A549 (cell line): ENCODE measurements around the gene NLGN2. TPM values are rescaled to one million over a fixed set of nuclear protein-coding genes. Genes with fewer than 3 reads are reported as not detected.

Experiments used
- ATAC-seq, 2 experiments: fragments of 200-7000 bp in 1 of 2; fragments of >200 bp in 1 of 2; cut with Nextera tagmentation in 1 of 2; cut with Tn5 transposase in 1 of 2; 3 replicates each; pipeline versions ENCODE4 v1.8.0 to v1.9.1; 2018 to 2020; ENCODE audit warnings: mild to moderate bottlenecking in 1 of 2, moderate library complexity in 1 of 2
- CTCF ChIA-PET: fragments of 300-600 bp; sonication (Branson Sonifier 250); formaldehyde crosslinking; extraction: SDS; loops from one replicate; lab custom pipeline; 2021; ENCODE audit warnings: antibody characterized with exemption, inconsistent platforms; lab: Yijun Ruan, JAX
- POLR2A ChIA-PET: fragments of 350-600 bp; formaldehyde crosslinking; extraction: SDS; loops from one replicate; lab custom pipeline; 2021; ENCODE audit warnings: antibody characterized with exemption, inconsistent platforms; lab: Yijun Ruan, JAX
- DNase-seq, 2 experiments: peaks; one replicate each; pipeline versions ENCODE4 v3.0.0 to v3.0.0-alpha.2; 2011 to 2016; ENCODE audit warnings: low read depth in 1 of 2, low spot score in 1 of 2
- FAIRE-seq: peaks from 2 replicates; lab custom pipeline; 2011; peaks lifted over from hg19 to GRCh38; lab: Jason Lieb, UNC
- H3K27ac ChIP-seq, 2 experiments: fragments of >200 bp; sonication (Bioruptor Twin); formaldehyde crosslinking; 3 replicates each; pipeline ENCODE4 v1.5.1; 2016 to 2017
- H3K4me1 ChIP-seq: fragments of >200 bp; sonication (Bioruptor Twin); formaldehyde crosslinking; 3 replicates; pipeline ENCODE4 v1.6.1; 2016
- H3K4me2 ChIP-seq: fragments of >200 bp; sonication (Bioruptor Twin); formaldehyde crosslinking; 3 replicates; pipeline ENCODE4 v1.6.1; 2016
- H3K4me3 ChIP-seq: fragments of >200 bp; sonication (Bioruptor Twin); formaldehyde crosslinking; 3 replicates; pipeline ENCODE4 v1.5.1; 2016
- H3K9me3 ChIP-seq: fragments of >200 bp; sonication (Bioruptor Twin); formaldehyde crosslinking; 3 replicates; pipeline ENCODE4 v1.6.1; 2016
- BHLHE40 ChIP-seq: IDR thresholded peaks from 2 replicates; pipeline ENCODE4 v1.6.1; 2012; ENCODE audit warnings: low read depth, low read length, inconsistent platforms
- CBX8 ChIP-seq: fragments of 200-600 bp; sonication (generic); IDR thresholded peaks from 2 replicates; pipeline ENCODE4 v1.6.1; 2016
- CEBPB ChIP-seq, 2 experiments: fragments of >200 bp in 1 of 2; sonication (Bioruptor Twin) in 1 of 2; formaldehyde crosslinking in 1 of 2; IDR thresholded peaks; 2 replicates each; pipeline ENCODE4 v1.6.1; 2012 to 2016
- CHD4 ChIP-seq: fragments of 200-600 bp; sonication (generic); IDR thresholded peaks from 2 replicates; pipeline ENCODE4 v1.6.1; 2016; ENCODE audit warnings: antibody characterized with exemption, mild to moderate bottlenecking, borderline replicate concordance
- EHF ChIP-seq: fragments of 250-450 bp; sonication (Bioruptor Pico); IDR thresholded peaks from 2 replicates; pipeline ENCODE4 v1.5.0; 2020; ENCODE audit warnings: mild to moderate bottlenecking
- ESRRA ChIP-seq: fragments of 150-350 bp; IDR thresholded peaks from 2 replicates; pipeline ENCODE4 v1.6.1; 2014; ENCODE audit warnings: mild to moderate bottlenecking, low read length, borderline replicate concordance
- FOXS1 ChIP-seq: fragments of 250-450 bp; sonication (Bioruptor Pico); IDR thresholded peaks from 2 replicates; pipeline ENCODE4 v1.5.0; 2020; ENCODE audit warnings: mild to moderate bottlenecking, moderate library complexity
- HDAC2 ChIP-seq: fragments of 200-600 bp; sonication (generic); IDR thresholded peaks from 2 replicates; pipeline ENCODE4 v1.6.1; 2016
- HOXB13 ChIP-seq: fragments of 250-450 bp; sonication (Bioruptor Pico); IDR thresholded peaks from 2 replicates; pipeline ENCODE4 v1.5.0; 2020; ENCODE audit warnings: low read depth, mild to moderate bottlenecking, moderate library complexity
- JUNB ChIP-seq: fragments of >200 bp; sonication (Bioruptor Twin); formaldehyde crosslinking; IDR thresholded peaks from 2 replicates; pipeline ENCODE4 v1.6.1; 2016
- MAZ ChIP-seq: fragments of 150-350 bp; IDR thresholded peaks from 2 replicates; pipeline ENCODE4 v1.6.1; 2014; ENCODE audit warnings: antibody characterized with exemption, low read depth, low read length, borderline replicate concordance
- NPAS2 ChIP-seq: fragments of 250-450 bp; sonication (Bioruptor Pico); IDR thresholded peaks from 2 replicates; pipeline ENCODE4 v1.8.0; 2022; ENCODE audit warnings: mild to moderate bottlenecking, moderate library complexity, borderline replicate concordance
- PHF8 ChIP-seq: fragments of 200-600 bp; sonication (generic); IDR thresholded peaks from 2 replicates; pipeline ENCODE4 v1.6.1; 2016; ENCODE audit warnings: low read depth, mild to moderate bottlenecking, antibody characterized with exemption, moderate library complexity, borderline replicate concordance
- POLR2A ChIP-seq: IDR thresholded peaks from 2 replicates; pipeline ENCODE4 v1.6.1; 2012; ENCODE audit warnings: mild to moderate bottlenecking, low read length
- ZSCAN20 ChIP-seq: fragments of 250-450 bp; sonication (Bioruptor Pico); IDR thresholded peaks from 2 replicates; pipeline ENCODE4 v1.8.0; 2022; ENCODE audit warnings: mild to moderate bottlenecking, moderate library complexity
- WGBS: methylation state at CpG from one replicate; pipeline ENCODE4 v1.1.6; 2017; ENCODE audit errors: missing lambda C conversion rate; 5-methylcytosine and 5-hydroxymethylcytosine counted together
- polyA plus RNA-seq, 4 experiments: library from polyadenylated mRNA; depleted of rRNA in 3 of 4; stranded (reverse); fragments of >200 nt; fragmentation: RNase III in 1 of 4; extraction: RNeasy Plus Mini Kit Qiagen cat#74134 plus additional on column Dnase treatment in 1 of 4; gene quantifications; 2 replicates in 3 of 4; 3 replicates in 1 of 4; pipeline ENCODE4 v1.2.3, GENCODE V29; 2011 to 2017
- TF ChIP-seq, protein P1 (sequence below): fragments of 200-600 bp; sonication (generic); IDR thresholded peaks from 2 replicates; pipeline ENCODE4 v1.6.1; 2016; ENCODE audit warnings: antibody characterized with exemption, mild to moderate bottlenecking, moderate library complexity
- TF ChIP-seq, protein P2 (sequence below): fragments of >200 bp; sonication (Bioruptor Twin); formaldehyde crosslinking; IDR thresholded peaks from 3 replicates; pipeline ENCODE4 v1.5.1; 2016
- TF ChIP-seq, protein P3 (sequence below): fragments of 450-650 bp; IDR thresholded peaks from 2 replicates; pipeline ENCODE4 v1.6.1; 2014; ENCODE audit warnings: antibody characterized with exemption

Gene NLGN2
- polyA plus RNA-seq, 2 of the 4 experiments (the other 2 are of a cell fraction): 4.1 to 27.5 TPM

- TF ChIP-seq, protein P1, sequence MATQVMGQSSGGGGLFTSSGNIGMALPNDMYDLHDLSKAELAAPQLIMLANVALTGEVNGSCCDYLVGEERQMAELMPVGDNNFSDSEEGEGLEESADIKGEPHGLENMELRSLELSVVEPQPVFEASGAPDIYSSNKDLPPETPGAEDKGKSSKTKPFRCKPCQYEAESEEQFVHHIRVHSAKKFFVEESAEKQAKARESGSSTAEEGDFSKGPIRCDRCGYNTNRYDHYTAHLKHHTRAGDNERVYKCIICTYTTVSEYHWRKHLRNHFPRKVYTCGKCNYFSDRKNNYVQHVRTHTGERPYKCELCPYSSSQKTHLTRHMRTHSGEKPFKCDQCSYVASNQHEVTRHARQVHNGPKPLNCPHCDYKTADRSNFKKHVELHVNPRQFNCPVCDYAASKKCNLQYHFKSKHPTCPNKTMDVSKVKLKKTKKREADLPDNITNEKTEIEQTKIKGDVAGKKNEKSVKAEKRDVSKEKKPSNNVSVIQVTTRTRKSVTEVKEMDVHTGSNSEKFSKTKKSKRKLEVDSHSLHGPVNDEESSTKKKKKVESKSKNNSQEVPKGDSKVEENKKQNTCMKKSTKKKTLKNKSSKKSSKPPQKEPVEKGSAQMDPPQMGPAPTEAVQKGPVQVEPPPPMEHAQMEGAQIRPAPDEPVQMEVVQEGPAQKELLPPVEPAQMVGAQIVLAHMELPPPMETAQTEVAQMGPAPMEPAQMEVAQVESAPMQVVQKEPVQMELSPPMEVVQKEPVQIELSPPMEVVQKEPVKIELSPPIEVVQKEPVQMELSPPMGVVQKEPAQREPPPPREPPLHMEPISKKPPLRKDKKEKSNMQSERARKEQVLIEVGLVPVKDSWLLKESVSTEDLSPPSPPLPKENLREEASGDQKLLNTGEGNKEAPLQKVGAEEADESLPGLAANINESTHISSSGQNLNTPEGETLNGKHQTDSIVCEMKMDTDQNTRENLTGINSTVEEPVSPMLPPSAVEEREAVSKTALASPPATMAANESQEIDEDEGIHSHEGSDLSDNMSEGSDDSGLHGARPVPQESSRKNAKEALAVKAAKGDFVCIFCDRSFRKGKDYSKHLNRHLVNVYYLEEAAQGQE: no peak
- no peak for TF ChIP-seq NPAS2
Observed at GRCh38 chr17:7404737-7405349, 2.8 kb upstream of the NLGN2 start (continued).

DNA sequence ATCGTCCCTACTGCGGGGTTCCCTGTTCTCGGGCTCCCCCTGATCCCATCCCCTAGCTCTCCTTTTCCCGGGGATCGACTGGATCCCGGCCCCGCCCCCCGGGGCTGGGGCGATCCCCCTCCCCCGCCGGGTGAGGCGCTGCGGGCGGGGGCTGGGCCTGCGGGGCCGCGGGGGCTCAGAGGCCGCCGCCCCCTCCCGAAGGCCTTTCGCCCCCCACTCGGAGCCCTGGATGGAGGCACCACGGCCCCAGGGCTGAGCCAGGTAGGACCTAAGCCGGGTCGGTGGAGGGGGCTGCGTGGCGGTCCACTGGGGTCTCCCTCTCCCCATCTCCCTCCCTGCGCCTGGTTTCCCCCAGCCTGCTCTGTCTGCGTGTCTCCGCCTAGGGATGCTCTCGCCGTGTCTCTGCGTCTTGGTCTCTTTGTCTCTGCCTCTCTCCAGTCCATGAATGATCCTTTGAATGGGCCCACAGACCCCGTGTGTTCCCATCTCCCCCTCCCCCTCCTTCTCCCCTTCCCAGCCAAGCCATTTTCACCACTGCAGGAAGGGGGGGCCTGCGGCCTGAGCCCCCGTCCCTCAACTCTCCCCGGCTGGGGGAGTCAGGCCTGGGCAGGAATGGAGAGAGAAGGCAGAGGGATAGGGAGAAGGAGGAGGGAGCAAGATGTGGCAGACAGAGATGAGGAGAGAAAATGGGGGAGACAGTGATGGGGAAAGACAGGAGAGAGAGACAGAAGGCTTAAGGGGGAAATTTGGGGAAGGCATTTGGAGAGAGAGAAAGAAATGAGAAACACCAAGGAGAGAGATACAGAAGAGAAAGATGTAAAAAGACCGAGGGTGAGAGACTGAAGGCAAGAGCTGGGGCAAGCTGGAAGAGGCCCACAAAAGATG, 2.1 kb upstream of the NLGN2 start:
- WGBS: 52% methylated on average over 18 of the region's 38 CpGs
- ChIA-PET POLR2A (interaction anchor here (1.2 kb wide), 2 partner anchors 11 to 31 kb away, joined by 3 to 4 read pairs; partner anchors contain the start of gene PLSCR3), CTCF (interaction anchor here (0.5 to 3.2 kb wide), 7 partner anchors 18 to 156 kb away, joined by 3 to 15 read pairs (median 5); partner anchors contain the start of gene SENP3)
- Histone ChIP-seq H3K4me2 (peak overlapping the region; percentile 99), H3K4me3 (peak overlapping the region; percentile 88), H3K4me1 (peaks cover 22% of the 10 kb centered on the region), H3K9me3 (no peaks in the 10 kb centered on the region), H3K27ac (peak overlapping the region; percentile 81 to 92)
- DNase-seq: no peak
- no peak for FAIRE-seq
- no peak for ATAC-seq
- TF ChIP-seq ZSCAN20 (CRISPR knock-in tag) (no peak), POLR2A (no peak), CEBPB (IDR thresholded peaks at IDR 0.05) (no peak), BHLHE40 (no peak), CHD4 (no peak), FOXS1 (no peak), MAZ (no peak), HDAC2 (no peak), EHF (no peak), CBX8 (no peak), PHF8 (no peak), JUNB (no peak), HOXB13 (CRISPR knock-in tag) (no peak), ESRRA (no peak)
- TF ChIP-seq, protein P2, sequence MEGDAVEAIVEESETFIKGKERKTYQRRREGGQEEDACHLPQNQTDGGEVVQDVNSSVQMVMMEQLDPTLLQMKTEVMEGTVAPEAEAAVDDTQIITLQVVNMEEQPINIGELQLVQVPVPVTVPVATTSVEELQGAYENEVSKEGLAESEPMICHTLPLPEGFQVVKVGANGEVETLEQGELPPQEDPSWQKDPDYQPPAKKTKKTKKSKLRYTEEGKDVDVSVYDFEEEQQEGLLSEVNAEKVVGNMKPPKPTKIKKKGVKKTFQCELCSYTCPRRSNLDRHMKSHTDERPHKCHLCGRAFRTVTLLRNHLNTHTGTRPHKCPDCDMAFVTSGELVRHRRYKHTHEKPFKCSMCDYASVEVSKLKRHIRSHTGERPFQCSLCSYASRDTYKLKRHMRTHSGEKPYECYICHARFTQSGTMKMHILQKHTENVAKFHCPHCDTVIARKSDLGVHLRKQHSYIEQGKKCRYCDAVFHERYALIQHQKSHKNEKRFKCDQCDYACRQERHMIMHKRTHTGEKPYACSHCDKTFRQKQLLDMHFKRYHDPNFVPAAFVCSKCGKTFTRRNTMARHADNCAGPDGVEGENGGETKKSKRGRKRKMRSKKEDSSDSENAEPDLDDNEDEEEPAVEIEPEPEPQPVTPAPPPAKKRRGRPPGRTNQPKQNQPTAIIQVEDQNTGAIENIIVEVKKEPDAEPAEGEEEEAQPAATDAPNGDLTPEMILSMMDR: no peak
- TF ChIP-seq, protein P1: no peak
- TF ChIP-seq, protein P3, sequence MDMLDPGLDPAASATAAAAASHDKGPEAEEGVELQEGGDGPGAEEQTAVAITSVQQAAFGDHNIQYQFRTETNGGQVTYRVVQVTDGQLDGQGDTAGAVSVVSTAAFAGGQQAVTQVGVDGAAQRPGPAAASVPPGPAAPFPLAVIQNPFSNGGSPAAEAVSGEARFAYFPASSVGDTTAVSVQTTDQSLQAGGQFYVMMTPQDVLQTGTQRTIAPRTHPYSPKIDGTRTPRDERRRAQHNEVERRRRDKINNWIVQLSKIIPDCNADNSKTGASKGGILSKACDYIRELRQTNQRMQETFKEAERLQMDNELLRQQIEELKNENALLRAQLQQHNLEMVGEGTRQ: no peak
